COLO829 (cell line): ENCODE measurements around the gene TENM3.

Source experiments
- DNase-seq: peaks from one replicate; pipeline ENCODE4 v3.0.0; 2012; ENCODE audit warnings: low spot score

The TENM3 gene

DNA sequence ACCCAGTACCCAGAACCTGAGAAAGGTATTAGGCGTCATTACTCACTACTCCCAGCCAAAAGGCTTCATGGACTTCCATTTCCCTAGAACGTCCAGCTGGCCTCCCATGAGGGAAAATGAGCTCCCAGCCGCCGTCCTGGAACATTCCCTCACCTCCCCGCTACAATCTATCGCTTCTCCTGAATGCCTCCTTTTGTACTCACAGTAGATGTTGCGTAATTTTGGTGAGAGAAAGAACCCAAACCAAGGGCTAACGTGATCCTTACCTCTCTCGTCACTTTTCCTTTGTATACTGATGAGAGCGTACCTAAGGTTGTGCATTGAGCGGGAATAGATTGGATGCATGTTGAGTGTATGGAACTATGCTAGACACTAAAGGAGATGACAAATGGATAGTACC lies 161.9 kb downstream of the TENM3 start:
- no peak for DNase-seq

DNA sequence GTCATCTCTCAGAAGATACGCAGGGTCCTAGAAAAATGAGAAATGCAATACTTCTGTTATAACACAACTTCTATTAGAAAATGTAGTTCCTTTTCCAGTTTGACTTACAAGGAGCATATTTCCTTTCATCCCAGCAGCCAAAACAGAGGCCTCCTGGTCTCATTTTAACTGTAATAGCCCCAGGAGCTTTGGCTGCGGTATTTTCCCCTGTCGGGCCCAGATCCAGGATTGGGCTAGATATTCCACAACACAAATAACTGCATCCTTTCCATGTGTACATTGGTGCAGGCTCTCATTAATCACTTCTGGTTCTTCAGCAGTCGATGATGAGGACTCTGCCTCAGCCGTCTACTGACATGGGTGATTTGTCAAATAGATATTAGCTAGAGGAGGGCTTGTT lies 166.1 kb downstream of the TENM3 start:
- DNase-seq: no peak

DNA sequence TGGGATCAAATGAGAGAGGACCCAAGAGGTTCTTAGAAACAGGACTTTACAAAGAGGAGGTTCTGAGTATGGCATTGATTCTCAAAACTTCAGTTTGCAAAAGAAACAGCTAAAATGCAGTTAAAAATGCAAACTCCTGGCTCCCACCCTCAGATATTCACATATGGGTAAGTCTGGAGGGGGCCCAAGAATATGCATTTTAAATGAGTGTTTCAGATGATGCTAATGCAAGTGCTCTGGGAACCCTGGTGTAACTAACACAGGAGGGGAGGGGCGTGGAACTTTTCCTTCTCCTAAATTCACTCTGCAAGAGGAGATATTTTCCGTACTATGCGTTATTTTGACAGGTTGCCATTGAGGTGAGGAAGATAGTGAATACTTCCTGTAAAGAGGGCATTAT lies 168.2 kb downstream of the TENM3 start:
- DNase-seq: no peak

DNA sequence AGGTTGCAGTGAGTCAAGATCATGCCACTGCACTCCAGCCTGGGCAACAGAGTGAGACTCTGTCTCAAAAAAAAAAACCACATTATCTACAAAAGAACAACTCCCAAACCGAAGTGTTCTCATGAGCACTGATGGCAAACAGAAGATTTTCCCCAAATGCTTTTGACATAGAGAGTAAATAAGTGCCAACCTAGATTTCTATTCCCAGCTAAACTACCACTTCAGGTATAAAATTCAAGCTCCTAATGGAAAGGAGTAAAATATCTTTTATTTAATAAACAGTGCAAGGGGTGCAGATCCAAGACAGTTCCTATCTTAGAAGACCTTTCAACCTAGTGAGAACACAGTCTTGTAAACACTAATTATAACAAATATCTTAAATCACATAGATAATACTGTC lies 170.3 kb downstream of the TENM3 start:
- DNase-seq: no peak

DNA sequence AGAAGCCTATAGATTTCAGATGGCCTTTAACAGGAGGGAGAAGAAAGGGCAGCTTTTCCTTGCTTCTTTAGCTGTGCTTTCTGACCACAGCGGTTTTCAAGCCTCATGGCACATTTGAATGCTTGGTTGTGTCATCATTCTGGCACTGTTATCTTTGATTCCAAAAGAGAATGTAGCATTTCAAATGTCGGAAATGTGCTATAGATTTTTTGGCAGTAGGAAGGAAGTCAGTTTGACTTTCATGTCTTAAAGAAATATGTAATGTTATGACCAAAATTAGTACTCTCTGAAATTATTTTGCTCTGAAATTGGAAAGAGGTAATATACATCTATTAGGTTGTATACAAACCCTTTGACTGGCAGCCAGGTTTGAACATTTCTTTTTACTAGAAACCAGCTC lies 171.9 kb downstream of the TENM3 start:
- DNase-seq: no peak

DNA sequence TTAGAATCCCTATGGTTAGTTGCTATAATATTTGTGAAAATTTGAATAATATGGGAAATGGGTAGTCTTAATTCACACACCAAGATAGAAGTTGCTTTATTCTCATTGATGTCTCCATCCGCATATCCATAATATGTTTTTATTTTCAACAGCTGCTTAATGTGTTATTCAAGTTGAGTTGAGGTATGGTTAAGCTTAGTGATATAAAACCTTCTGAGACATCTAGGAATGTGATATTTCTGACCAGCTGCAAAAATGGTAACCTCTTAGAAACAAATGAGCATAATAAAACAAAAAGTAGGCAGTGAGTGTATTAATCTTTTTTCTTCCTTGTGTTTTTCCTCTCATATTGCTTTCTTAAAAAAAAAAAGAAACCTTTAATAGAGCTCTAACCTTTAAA lies 172.9 kb downstream of the TENM3 start:
- DNase-seq: no peak

DNA sequence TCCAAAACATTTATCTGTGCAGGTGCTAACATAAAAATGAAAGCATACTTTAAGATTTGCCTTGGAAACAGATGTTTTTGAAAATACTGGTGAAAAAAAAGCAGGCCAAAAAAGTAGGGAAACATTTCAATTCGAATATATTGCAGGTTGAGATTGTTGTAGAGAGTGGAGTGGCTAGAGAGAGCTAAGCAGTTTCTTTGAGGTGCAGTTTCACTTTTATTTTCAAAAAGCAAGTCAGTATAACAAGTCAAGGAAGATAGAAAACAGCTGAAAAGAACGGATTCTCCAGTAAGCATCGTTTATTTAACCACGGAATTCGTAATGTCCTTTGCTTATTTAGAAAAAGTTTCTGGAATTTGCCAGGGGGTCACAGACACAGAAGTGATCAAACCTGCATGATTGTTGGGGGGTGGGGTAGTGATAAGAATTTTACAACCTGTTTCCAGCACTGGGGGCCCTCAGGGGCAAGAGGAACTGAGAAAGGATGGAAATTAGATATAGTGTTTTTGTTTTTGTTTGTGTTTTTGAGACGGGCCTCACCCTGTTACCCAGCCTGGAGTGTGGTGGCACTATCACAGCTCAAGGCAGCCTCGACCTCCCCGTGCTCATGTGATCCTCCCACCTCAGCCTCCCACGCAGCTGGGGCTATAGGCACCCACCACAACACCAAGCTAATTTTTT lies 175.0 kb downstream of the TENM3 start:
- DNase-seq: no peak

DNA sequence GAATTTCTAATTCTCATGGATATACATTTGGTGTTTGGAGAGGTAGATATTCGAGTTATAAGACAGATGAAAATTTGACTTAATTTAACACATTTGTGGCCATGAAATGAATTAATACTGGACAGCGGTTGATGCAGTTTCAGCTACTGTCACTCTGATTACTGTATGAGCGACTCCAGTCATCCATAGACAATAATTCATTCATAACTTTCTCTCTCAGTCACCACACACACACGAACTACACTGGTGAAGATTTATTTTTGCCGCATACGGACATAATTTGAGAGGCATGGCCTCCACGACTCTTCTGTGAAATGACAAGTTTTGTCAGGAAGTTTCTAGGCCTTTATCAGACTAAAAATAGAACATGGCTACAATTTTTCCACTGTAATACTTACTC lies 177.0 kb downstream of the TENM3 start:
- DNase-seq: no peak

DNA sequence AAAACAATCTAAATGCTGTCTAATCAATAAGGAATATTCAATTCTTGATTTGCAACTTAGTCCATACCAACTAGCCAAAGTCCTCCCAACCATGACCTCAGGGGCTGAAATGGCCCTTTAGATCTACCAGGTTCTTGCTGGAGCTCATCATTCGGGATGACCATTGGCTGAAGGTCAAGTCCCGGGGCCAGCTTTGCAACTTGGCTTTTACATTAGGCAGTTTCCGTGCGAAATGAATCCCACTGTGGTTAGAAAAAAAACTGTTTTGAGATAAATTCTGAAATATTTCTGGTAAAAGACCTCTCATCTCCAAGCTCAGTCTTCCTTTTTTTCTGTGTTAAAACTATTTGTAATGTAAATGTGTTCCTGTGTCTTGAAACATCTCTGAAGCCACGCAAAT lies 178.6 kb downstream of the TENM3 start:
- no peak for DNase-seq

DNA sequence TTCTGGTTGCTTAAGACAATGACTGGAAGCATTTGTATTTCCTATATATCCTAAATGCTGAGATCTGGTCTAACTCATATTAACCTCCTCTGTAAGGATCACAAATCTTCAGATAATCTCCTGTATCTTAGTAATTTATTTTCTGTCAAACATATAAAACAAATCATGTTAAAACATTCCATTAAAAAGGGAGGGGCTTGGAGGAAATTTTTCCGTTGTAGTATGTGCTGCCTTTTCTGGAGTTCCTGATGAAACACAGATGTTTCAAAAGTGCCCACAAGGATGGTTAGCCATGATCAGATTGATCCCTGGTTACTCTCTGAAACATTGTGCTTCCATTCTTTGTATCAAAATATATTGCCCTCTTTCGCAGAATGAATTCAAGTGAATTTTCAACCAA lies 182.1 kb downstream of the TENM3 start:
- no peak for DNase-seq

DNA sequence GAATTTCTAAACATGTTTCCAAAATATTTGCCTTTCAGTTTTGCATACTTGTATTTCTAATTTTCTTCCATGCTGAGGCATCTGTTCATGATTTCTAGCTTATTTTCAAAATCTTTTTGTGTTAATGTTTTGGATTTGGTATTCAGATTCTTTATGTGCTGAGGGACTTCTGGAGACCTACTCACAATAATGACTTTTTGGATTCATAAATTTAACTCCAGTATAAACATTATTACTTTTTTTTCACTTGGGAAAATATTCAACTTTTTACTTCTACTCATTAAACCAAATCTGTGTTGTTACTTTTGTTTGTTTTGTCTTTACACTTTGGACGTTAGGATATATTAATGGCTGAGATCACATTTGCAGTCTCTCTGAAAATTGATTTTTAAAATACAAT lies 183.7 kb downstream of the TENM3 start:
- no peak for DNase-seq

DNA sequence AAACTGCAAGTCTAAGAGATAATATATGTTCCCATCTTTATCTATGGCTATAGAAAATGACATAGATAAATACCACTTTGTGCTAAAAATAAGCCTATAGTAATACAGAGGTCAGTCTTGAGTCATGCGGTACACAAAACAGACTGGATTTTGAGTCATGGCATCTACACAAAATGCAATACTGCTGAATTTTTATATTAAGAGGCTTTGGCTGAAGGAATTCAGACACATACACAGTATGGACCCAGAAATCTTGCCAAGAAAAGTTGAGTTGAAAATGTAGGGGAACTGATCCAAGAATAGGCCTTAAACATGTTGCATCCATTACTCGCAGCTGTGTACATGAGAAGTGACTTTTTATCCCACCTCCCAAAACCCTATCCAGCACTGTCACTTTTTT lies 184.4 kb downstream of the TENM3 start:
- no peak for DNase-seq

DNA sequence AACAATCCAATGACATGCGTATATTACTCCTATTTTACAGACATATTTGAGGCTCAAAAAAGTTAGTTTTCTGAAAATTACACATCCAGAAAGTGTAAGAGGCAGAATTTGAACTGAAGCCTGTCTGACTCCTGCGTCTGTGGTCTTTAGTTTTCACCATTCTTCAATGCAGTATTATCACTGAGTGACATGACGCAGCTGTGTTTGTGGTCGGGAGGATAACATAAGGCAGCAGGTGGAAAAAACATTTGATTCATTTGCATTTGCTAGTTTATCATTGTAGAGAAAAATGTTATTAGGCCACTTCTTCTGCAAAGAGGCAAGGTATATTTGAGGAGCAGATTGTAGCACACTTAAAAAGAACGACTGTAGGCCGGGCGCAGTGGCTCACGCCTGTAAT lies 186.7 kb downstream of the TENM3 start:
- no peak for DNase-seq

DNA sequence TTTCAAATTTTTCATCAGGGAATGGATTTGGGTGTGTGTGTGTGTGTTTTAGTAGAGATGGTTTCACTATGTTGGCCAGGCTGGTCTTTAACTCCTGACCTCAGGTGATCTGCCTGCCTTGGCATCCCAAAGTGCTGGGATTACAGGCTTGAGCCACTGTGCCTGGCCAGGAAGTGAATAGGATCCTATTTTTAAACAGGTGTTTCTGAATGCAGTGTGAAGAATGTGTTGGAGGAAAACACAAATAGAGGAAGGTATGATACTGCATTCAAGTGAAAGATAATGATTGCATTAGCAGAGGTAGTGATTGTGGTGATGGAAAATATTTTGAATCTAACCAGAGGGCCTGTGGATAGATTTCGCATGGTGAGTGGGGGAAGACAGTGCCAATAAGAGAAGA lies 189.6 kb downstream of the TENM3 start:
- DNase-seq: no peak

DNA sequence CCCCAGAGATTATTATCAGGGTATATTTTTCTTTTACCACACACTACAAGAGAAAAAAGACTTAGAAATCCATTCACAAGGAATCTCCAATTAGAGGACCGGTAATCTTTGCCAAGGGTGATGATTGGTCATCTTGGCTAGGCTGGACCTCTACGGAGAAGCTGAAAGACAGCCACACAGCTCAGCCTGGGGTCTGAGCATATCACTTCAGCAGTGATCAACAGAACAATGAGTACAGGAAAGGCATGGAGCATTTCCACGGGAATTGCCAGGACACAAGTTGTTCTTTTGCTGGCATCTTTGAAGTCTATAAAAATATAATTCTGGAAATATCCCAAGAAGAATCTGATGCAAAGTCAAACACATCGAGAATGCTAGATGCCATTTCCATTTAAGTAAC lies 191.5 kb downstream of the TENM3 start:
- DNase-seq: no peak

DNA sequence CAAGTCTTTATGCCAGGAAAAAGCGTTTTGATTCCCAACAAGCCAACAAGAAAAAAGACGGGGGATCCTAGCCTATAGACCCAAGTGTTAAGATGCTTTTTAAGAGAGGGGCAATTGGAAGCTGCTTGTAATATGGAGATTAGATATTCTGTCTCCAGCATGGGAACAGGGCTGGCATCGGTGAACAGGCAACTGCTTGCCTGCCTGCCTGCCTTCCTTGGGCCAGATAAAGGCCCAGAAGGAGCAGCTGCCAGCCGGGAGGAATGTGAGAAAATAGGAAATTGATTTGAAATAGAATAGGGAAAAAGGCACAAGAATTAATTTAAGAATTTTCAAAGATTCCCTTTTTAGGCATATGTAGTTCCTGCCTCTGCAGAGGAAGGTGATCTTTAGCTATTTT lies 192.2 kb downstream of the TENM3 start:
- DNase-seq: no peak

DNA sequence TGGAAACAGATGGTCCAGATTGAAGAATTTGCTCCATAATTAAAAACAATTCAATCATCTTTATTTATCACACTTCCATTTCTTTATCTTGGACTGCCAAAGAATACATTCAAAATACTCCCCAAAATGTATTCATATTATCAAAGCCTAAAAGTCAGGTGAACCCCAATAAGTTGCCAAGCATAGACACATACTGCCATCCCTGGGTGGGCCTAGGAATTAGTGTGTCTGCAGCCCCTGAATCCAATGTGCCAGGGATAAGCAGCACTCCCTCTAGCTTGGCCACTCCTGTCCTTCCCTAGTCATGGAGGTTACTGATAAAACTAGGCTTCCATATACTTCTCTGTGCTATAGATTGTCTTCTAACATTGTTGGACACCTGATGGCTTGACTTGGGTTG lies 199.9 kb downstream of the TENM3 start:
- no peak for DNase-seq

DNA sequence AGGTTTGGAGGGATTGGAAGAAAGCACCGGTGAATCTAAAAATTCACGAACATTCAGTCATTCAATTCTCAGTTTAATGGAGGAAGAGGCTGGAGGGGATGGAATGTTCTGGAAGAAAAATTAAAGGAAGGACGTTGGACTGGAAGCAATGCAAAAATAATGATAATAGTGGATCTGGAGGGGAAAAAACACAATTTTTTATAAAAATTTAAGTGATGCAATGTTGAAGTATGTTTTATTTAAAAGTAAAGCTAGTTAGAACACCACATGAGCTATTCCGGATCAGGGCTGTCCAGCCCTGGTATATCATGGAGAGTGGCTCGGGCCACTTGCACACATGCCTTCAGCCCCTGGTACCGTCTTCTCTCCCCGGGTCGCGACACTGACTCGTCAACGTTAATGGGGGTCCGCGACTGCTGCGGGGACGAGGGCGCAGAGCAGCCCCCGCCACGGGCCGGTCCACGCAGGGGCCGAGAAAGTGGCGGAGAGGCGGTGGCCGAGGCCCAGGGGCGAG lies 204.6 kb downstream of the TENM3 start:
- no peak for DNase-seq

DNA sequence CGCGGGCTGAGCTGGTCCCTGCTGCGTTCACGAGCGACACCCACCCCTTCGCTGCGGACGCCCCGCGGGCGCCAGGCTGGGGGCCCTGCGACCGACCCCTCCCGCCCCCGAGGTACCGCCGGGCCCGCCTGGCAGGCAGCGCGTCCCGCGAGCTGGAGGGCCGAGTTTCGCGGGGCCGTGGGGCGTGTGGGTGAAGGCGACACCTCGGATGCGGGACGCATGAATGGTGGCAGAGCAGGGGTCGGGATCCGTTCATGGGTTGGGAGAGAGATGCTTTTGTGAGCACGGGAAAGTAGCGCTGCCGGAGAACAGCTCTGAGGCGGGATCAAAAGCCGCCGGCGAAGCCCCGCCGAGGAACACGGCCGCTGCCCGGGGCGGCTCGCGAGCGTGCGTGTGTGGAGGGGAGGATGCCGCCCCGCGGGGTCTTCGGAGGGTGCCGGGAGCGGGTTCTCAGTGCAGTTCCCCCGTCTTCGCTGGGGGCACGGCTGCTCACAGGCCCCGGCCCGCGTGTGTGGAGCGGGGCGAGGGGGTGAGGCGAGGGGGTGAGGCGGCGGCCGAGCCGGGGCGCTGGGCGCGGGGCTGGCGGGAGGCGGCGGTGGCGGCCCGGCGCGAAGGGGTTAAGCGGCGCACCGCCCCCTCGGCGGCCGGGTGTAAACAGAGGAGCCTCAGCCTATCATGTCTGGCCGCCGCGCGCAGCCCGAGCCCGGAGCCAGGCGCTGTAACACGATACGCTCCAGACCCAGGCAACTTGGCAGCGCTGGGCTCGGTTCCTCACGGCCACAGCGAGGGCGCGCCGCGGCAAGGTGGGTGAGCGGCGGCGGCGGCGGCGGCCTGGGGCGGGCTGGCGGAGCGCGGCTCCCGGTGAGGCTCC lies 205.3 kb downstream of the TENM3 start:
- peak; percentile 61 for DNase-seq

DNA sequence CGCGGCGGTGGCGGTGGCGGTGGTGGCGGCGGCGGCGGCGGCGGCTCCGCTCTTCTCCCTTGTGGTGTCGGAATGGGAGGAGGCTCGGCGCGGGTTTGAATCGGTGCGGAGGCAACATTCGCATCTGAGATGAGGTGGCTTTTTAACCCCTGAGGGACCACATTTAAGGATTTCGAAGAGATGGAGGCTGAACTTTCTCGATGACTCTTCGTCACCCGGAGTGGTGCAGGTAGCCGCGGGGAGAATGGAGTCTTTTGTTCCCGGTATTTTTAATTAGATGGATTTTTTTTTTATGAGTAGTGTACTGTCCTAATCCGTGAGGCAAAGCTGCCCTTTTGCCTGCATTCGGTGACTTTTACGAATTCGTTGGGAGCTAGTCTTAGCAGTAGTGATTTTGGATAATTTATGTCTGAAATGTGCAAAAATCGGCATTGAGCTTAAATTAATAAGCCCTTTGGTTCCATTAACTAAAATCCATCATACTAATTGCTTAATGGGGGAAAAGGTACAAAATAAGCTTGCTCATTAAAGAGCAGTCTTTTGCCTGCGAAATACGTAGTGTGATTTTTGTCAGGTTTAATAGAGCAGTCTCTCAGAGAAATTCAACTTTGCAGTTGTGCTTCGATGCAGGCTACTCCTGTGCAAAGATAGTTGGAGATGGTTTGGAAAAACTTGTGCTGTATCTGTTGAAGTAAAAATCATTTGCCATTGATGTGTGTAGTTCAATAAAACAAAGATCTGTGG lies 206.2 kb downstream of the TENM3 start:
- no peak for DNase-seq

DNA sequence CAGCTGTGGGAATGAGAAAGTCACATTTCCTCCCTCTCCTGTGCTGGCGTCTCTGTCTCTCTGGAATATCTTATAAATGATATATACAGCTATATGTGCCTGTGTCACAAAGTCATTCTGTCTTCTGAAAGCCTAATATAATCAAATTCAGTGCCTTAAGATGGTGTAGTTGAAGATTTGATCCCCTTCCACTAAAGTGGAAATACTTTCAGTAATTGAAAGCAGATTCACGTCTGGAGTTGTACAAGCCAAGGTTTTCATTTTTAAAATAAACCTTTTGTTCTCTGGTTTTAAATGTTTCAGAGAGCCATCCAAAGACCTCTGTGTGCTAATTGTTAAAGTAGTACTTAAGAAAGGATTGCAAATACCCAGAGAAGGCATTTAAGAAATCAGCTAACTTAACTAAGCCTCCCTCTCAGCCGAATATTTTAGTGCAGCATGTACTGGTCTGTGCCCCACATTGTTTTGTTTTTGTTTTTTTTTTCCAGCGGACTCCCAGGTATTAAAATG lies 206.8 kb downstream of the TENM3 start:
- no peak for DNase-seq

DNA sequence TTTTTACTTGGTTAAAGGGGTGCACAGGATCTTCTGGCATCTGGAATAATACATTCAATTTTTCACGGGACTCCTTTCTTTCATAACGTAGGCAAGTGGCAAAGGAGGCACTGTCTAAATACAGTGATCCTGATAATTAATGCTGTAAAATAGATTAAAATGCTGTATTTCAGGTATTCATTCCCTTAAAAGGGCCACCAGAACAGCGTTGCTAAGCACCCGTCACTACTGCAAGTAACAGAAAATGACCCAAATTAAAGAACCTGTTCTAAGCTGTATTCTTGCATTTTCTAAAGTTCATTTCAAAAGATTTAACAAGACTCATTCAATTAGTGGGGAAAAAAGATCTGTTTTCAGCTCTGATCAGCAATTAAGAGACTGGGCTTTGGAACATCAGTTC lies 208.2 kb downstream of the TENM3 start:
- no peak for DNase-seq

DNA sequence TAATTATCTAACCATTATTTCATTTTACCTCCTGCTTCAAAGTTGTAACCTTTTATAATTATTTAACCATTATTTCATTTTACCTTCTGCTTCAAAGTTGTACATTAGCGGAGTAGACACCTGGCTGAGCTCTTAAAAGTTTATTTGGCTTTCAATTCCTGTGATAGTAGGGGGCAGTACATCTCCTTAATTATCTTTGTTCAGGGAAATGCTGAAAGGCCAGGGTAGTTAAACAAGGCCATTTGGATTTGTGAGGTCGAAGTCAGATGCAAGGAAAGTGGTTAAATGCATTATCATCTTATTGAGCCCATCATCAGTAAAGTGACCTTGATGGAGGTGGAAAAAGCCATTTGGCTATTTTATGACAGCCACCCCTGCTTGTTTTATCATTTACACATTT lies 210.6 kb downstream of the TENM3 start:
- DNase-seq: no peak
